Measurements from ENCODE around the gene OR10K1.
A peak's percentile ranks its signal among the peaks of the same experiment; 100 is the strongest.
"Not testable (repeated sequence)": the region's sequence is repeated elsewhere in the genome, so short reads cannot be mapped to it uniquely, and the experiment has no call there.

Gene OR10K1

DNA sequence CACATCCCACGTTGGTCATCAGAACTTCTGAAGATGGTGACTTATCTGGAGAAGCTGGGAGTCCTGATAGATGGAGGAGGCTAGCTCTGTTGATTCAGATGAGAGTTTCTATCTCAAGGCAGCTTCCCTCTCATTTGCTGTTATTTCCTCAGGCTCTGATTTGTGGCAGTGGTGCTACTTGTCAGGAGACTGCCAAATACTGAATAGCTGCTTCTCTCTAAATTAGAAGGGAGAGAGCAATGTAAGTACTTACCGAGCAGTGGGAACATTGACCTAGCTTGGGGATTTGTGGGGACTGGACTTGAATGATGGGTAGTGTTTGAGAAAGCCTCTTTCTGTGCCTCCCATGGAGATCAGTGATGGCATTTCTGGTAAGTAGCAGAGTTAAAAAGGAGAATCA is at the start of gene OR10K1:
Gene OR10K1, plus strand, starts transcription at position 301 of the 400 bp plus-strand sequence. CDS start 3,728 bp downstream, outside the sequence.
- no peak for DNase-seq

DNA sequence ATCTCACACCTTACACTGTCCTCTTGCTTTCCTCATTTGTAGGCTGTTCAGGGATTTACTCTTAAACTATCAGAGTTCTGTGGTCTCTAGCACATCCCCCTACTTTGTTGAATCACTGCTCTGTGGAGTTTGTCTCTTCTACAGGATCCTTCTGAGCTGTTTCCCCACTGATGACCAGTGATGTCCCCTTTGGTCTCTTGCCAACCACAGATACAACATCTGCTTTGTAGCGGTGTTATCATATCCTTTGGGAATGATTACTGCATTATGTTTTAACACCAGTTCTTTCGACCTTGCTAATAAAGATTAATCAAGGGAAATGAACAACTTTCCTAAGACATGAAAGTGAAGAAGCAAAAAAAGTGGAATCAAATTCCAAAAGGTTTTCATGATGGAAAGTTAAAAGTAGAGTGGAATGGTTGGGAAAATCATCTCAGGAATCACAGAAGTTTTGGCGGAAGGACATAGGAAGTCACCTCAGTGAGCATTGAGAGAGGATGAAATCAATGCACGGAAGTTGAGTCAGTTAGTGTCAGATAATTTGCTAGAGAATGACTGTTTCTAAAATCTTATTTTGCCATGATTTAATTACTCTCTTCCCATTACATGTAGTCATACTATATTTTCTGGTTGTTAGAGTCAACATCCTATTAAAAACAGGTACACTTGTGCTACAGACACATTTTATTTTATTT is 46.8 kb upstream of the OR10K1 start:
- no peak for DNase-seq

GRCh38 chr1:158417586-158417985 is 44.0 kb upstream of the OR10K1 start:
- no peak for DNase-seq

- no peak for DNase-seq
Measured at GRCh38 chr1:158422212-158422611, 39.4 kb upstream of the OR10K1 start.

GRCh38 chr1:158425027-158425426 is 36.6 kb upstream of the OR10K1 start:
- no peak for DNase-seq

DNA sequence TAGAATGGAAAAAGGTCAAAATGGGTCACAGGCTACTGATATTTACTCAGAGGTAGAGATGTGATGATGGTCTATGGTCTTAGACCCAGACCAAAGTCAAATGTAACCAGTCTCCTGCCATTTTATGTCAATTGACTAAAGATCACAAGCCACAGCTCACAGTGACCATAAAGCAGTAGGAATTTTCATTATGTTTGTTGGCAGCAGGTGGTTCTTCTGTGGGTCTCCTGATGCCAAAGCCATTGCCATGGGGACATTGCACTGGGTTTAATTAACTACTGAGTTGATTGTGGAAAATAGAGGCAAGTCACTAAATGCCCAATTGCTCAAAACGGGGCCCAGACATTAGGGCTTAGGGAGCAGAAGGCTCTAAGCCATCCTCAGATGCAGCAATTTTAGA is 35.5 kb upstream of the OR10K1 start, which contains the start of gene OR10K2:
Gene OR10K2, minus strand, starts transcription at position 101 of the 400 bp plus-strand sequence. CDS start 5,371 bp downstream, outside the sequence.
- no peak for DNase-seq

GRCh38 chr1:158430163-158430562 is 31.5 kb upstream of the OR10K1 start:
- not testable (repeated sequence) for DNase-seq

DNA sequence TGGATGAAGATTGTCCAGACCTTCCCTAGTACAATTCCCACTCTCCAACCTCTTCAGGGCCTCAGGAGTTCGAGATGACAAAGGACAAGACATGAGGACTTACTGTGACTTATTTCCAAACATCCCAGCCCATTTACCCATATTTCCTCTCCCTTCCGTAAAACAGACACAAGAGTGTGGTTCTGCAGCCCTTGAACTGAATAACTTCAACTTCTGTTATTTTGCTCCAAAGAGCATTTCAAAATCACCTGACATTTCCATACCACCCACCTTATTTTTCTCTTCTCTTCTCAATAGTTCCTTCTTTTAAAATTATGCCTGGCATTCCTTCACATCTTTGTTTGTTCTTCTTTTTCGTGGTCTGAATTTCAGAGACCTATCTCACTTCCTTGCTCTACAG is 26.9 kb upstream of the OR10K1 start:
- no peak for DNase-seq

GRCh38 chr1:158445376-158445775 is 16.3 kb upstream of the OR10K1 start:
- no peak for DNase-seq

- DNase-seq = no peak
Measured at GRCh38 chr1:158454537-158454936, 7.1 kb upstream of the OR10K1 start.

GRCh38 chr1:158457246-158457645 is 4.4 kb upstream of the OR10K1 start:
- no peak for DNase-seq

GRCh38 chr1:158458263-158458662 is 3.4 kb upstream of the OR10K1 start:
- DNase-seq = no peak

GRCh38 chr1:158471920-158472319 is 10.3 kb downstream of the OR10K1 start, which contains the start of gene OR10R2:
Gene OR10R2, plus strand, starts transcription at chr1:158472220. Its CDS starts 106 bp downstream, at chr1:158472326.
- no peak for DNase-seq

DNA sequence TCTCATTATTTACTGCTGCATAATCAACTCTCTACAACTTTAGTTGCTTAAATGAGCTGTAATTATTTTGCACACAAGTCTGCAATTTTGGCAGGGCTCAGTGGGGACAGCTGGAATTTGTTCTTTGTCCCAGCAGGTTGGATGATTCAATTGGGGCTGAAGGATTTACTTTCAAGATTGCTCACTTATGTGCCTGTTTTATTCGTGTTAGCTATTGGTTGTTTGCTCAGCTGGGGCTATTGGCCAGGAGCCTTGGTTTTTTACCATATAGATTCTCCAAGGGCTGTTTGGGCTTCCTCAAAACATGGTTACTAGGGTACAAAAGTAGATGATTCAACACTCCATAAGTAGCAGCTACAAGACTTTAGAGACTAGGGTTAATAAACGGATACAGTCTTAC is 23.8 kb downstream of the OR10K1 start:
- DNase-seq = no peak

DNA sequence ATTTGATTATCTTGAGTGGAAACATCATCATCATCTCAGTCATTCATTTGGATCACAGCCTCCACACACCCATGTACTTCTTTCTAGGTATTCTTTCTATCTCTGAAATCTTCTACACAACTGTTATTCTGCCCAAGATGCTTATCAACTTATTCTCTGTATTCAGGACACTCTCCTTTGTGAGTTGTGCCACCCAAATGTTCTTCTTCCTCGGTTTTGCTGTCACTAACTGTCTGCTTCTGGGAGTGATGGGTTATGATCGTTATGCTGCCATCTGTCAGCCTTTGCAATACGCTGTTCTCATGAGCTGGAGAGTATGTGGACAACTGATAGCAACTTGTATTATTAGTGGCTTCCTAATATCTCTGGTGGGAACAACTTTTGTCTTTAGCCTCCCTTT is 29.7 kb downstream of the OR10K1 start:
- DNase-seq = no peak

DNA sequence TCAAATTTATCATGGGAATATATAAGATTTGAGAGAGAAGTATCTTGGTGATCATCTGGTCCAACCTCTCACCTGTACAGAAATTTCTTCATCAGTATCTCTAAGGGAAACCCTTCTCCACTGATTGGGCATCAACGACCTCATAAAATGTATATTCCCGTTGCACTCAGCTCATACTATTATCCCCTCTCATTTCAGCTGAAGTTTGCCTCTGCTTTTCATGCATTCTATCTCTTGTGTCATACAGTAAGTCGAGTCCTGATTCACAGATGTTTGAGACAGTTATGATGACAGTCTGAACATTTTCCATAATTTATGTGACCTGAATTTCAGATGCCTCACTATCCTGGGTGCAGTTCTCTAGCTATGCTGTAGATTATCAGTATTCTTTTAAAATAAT is 31.4 kb downstream of the OR10K1 start:
- no peak for DNase-seq

DNA sequence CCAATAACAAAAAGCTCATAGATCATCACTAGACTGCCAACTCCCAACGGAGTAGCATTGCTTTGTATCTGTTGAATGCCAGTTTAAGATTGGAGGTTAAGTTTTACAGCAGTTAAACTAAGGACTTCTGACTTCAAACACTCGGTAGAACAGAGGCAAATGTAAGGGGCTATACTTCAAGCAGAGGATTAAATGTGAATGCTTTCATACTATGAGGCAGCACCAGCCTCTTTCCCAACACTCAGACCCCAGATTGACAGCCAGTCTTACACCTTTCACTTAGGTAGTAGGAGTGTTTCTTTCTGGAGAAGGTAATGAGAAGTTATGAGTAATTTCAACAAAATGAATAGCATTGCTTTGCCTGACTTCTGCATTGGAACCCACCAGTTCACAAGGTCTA is 33.2 kb downstream of the OR10K1 start:
- DNase-seq = no peak

- no peak for DNase-seq
Measured at GRCh38 chr1:158496374-158496773, 34.7 kb downstream of the OR10K1 start.

GRCh38 chr1:158506369-158506987 is 44.8 kb downstream of the OR10K1 start:
- no peak for DNase-seq

DNA sequence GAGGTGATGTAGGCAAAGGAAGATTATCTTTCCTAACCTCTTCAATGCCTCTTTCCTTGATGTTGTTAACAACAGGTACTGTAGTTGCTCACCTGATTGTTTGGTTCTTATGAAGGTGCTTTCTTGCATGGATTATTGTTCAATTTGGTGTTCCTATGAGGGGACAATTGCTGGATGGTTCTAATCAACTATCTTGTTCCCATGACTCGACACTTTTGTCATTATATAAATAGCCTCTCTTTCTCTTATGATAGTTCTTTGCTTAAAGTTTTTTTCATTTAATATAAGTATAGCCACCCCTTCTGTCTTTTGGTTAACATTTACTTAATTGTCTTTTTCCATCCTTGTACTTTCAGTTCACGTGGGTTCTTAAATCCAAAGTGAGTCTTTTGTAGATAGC is 45.9 kb downstream of the OR10K1 start:
- DNase-seq = no peak

- DNase-seq = peak; percentile 37
Measured at GRCh38 chr1:158509471-158510156, 48.0 kb downstream of the OR10K1 start.

DNA sequence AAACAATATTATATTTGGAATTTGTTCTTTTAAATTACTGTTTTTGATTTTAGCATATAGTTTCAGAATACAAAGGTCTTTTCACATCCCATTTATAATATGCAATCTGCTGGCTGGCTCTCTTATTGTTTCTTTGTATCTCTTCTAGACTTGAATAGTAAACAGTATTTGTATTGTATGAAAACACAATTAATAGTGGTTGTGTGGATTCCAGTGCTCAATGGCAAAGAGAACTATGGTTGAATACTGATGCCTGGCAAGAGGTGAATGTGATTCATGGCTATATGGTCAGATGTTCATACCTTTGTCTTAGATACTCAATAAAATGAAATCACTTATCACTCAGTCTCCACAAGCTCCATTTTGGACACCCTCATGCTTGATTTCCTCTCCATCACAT is 55.3 kb downstream of the OR10K1 start:
- DNase-seq = no peak

All from left hindlimb (tissue), 1 donor.